ENCODE measurements around the gene RIMBP3C.
"Not testable (repeated sequence)": the region's sequence is repeated elsewhere in the genome, so short reads cannot be mapped to it uniquely, and the experiment has no call there.

RIMBP3C gene

DNA sequence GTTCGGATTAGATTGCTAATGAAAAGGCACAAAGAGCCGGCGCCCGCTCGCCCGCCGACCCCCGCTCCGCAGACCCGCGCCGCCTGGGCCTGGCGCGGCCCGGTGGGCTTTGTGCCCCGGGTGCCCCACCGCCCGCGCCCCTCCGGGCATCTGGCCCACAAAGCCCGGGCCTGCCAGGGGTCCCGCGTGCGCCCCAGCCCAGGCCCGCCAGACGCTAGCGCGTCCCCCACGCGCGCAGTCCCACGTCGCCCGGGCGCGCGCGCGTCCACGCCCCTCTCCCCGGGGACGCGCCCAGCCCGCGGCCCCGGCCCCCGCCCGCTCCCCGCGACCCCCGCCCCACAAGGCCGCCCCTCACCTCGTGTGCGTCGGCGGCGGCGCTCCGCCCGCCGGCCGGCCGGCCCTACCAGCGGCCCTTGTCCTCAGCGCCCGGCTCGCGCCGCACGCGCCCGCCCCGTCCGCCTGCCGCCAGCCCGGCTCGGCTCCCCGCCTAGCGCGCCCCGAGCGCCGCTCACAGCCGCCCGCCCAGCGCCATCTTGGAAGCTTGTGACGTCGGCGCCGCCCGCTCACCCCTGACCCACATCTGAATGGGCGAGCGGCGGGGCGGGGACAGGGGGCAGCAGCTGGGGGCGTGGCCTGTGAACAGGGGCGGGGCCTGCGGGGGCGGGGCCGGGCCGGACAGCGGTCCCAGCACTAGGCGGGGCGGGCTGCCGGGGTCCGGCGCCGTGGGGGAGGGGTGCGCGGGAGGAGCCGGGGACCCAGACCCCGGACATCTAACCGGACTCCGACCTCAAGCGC is 34.1 kb downstream of the RIMBP3C start:
- not testable (repeated sequence) for DNase-seq

DNA sequence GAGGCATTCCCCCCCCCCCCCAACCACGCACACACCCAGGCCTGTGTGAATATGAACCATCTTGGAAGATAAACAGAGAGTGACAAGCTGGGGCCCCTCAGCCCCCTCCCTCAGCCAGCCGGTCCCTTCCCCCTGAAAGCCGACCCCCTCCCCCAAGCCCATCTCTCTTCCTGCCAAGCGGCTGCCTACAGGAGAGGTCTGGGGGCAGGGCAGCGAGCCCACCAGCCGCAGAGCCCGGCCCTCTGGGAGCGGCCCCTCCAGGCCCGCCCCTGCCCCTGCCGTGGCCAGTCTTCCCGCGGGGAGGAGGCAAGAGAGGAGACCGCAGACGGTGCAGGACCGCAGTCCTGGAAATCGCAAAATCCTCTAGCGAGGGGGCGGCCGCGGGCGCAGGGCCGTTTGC is 34.7 kb downstream of the RIMBP3C start:
- not testable (repeated sequence) for DNase-seq

GRCh38 chr22:21515234-21515633 is 36.0 kb downstream of the RIMBP3C start:
- not testable (repeated sequence) for DNase-seq

GRCh38 chr22:21514117-21514516 is 37.1 kb downstream of the RIMBP3C start:
- DNase-seq: not testable (repeated sequence)

DNA sequence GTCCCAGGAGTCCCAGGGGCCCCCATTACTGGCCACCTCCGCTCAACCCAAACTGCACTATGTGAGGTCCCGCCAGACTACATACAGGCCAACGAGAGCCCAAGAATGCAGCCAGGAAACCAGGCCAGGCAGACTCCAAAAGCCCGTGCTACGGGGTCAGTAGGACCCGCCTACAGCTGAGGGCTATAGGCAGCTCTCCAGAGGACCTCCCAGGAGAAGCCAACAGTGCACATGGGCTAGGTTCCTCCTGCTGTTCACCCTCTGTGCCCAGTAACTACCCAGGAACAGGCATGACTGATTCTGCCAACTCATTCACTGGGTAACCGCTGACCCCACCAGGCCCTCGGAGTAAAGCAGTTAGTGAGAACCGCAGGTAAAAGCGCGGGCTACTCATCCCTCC is 39.2 kb downstream of the RIMBP3C start:
- not testable (repeated sequence) for DNase-seq

DNA sequence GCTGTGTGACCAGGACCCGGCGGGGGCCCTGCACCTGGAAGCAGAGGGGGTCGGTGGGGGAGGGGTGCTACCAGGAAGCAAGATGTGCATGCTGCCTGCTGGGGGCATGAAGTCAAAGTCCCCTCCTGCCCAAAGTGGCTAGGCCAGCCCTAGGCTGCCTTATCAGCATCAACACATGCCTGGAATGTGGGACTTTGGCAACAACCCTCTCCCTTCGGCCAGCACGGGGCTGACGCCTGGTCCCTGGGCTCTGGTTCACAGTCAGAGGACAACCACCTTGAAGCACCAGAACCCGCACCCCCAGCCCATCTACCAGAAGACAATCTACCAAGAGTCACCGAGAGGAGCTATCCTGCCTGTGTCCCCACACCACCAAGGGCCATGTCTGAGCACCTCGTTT is 40.9 kb downstream of the RIMBP3C start:
- DNase-seq: not testable (repeated sequence)

GRCh38 chr22:21499623-21500506 is 51.4 kb downstream of the RIMBP3C start:
- not testable (repeated sequence) for DNase-seq

- not testable (repeated sequence) for DNase-seq
Measured at GRCh38 chr22:21498489-21498888, 52.8 kb downstream of the RIMBP3C start.

GRCh38 chr22:21497984-21498383 is 53.3 kb downstream of the RIMBP3C start:
- not testable (repeated sequence) for DNase-seq
